HG03439 (cell line): ENCODE data around the gene CPTP.

Source experiments
- ATAC-seq: cut with Tn5 transposase; IDR thresholded peaks from one replicate; pipeline ENCODE4 v1.9.1; 2021; ENCODE audit warnings: mild to moderate bottlenecking, moderate library complexity; ENCODE audit not compliant: unreplicated experiment

Gene CPTP

GRCh38 chr1:1317420-1317819, 7.2 kb upstream of the CPTP start:
- no peak for ATAC-seq

GRCh38 chr1:1318131-1318652, 6.4 kb upstream of the CPTP start:
- no peak for ATAC-seq

GRCh38 chr1:1318777-1319645, 5.6 kb upstream of the CPTP start:
- ATAC-seq = no peak

GRCh38 chr1:1319646-1319941, 5.0 kb upstream of the CPTP start:
- ATAC-seq = no peak

GRCh38 chr1:1320666-1321448, 3.7 kb upstream of the CPTP start:
- no peak for ATAC-seq

GRCh38 chr1:1321477-1321876, 3.1 kb upstream of the CPTP start:
- no peak for ATAC-seq

- no peak for ATAC-seq
Measured at GRCh38 chr1:1322418-1322817, 2.2 kb upstream of the CPTP start.

GRCh38 chr1:1322952-1323351, 1.6 kb upstream of the CPTP start:
- ATAC-seq = no peak

- peak; percentile 26 for ATAC-seq
Measured at GRCh38 chr1:1324084-1324523, 498 bp upstream of the CPTP start.

GRCh38 chr1:1325288-1326074, 879 bp downstream of the CPTP start:
- ATAC-seq = no peak

GRCh38 chr1:1326075-1326605, 1.5 kb downstream of the CPTP start:
- ATAC-seq = no peak

- ATAC-seq = no peak
Measured at GRCh38 chr1:1327291-1327690, 2.7 kb downstream of the CPTP start.

- ATAC-seq = no peak
Measured at GRCh38 chr1:1328254-1328653, 3.7 kb downstream of the CPTP start.

GRCh38 chr1:1329304-1330210, 5.0 kb downstream of the CPTP start:
- ATAC-seq = no peak

- no peak for ATAC-seq
Measured at GRCh38 chr1:1330366-1331067, 5.9 kb downstream of the CPTP start.

GRCh38 chr1:1331068-1331965, 6.7 kb downstream of the CPTP start, which contains the start of gene TAS1R3:
TAS1R3 (plus strand) TSS chr1:1331280; CDS start chr1:1331346, 66 bp downstream.
- no peak for ATAC-seq

- ATAC-seq = no peak
Measured at GRCh38 chr1:1332031-1332755, 7.6 kb downstream of the CPTP start.
